GM23338 (cell line): ENCODE measurements around the gene CIDEB.

ENCODE experiments used
- CREB1 ChIP-seq: fragments of 250-450 bp; sonication (Bioruptor Pico); IDR thresholded peaks from 2 replicates; pipeline ENCODE4 v1.5.0; 2020; ENCODE audit warnings: low read depth, mild to moderate bottlenecking, moderate library complexity
- CTCF ChIP-seq, 2 experiments: fragments of 200-600 bp in 1 of 2; sonication (generic) in 1 of 2; conservative IDR thresholded peaks; 2 replicates each; pipeline versions ENCODE4 v1.5.1 to v1.6.1; 2016 to 2017; ENCODE audit warnings: antibody characterized with exemption in 2 of 2, low read depth in 2 of 2, mild to moderate bottlenecking in 2 of 2, moderate library complexity in 1 of 2
- EZH2 ChIP-seq: fragments of 200-600 bp; sonication (generic); IDR thresholded peaks from one replicate; pipeline ENCODE4 v1.8.0; 2017; ENCODE audit warnings: antibody characterized with exemption, mild to moderate bottlenecking, low read depth; ENCODE audit not compliant: unreplicated experiment
- EZH2phosphoT487 ChIP-seq: fragments of 200-600 bp; sonication (generic); IDR thresholded peaks from one replicate; pipeline ENCODE4 v1.8.1; 2018; ENCODE audit warnings: antibody characterized with exemption; ENCODE audit not compliant: unreplicated experiment
- POLR2AphosphoS5 ChIP-seq: IDR thresholded peaks from 2 replicates; pipeline ENCODE4 v1.6.1; 2016; ENCODE audit warnings: antibody characterized with exemption, low read depth

GRCh38 chr14:24325963-24326362 lies 18.2 kb upstream of the CIDEB start:
- TF ChIP-seq CTCF (conservative IDR thresholded peaks at IDR 0.05; ENCODE audit: low read depth in 2 of 2) (no peak), EZH2phosphoT487 (no peak), POLR2AphosphoS5 (no peak), CREB1 (no peak), EZH2 (no peak)
